ENCODE measurements around the gene CCDC15.
"Not testable (repeated sequence)": the region's sequence is repeated elsewhere in the genome, so short reads cannot be mapped to it uniquely, and the experiment has no call there.

DNA sequence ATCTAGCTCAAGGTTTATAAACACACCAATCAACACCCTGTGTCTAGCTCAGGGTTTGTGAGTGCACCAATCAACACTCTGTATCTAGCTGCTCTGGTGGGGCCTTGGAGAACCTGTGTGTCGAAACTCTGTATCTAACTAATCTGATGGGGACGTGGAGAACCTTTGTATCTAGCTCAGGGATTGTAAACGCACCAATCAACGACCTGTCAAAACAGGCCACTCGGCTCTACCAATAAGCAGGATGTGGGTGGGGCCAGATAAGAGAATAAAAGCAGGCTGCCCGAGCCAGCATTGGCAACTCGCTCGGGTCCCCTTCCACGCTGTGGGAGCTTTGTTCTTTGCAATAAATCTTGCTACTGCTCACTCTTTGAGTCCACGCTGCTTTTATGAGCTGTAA, 136.1 kb downstream of the CCDC15 start:
- not testable (repeated sequence) for TF ChIP-seq CTCF, POLR2A, POLR2AphosphoS5 (IDR thresholded peaks at IDR 0.05)
